GM18858 (cell line): Measurements from ENCODE around the gene AGO3.
"Not testable (repeated sequence)": the region's sequence is repeated elsewhere in the genome, so short reads cannot be mapped to it uniquely, and the experiment has no call there.

Source experiments
- ATAC-seq: cut with Tn5 transposase; IDR thresholded peaks from one replicate; pipeline ENCODE4 v1.9.1; 2021; ENCODE audit not compliant: unreplicated experiment

Gene AGO3

DNA sequence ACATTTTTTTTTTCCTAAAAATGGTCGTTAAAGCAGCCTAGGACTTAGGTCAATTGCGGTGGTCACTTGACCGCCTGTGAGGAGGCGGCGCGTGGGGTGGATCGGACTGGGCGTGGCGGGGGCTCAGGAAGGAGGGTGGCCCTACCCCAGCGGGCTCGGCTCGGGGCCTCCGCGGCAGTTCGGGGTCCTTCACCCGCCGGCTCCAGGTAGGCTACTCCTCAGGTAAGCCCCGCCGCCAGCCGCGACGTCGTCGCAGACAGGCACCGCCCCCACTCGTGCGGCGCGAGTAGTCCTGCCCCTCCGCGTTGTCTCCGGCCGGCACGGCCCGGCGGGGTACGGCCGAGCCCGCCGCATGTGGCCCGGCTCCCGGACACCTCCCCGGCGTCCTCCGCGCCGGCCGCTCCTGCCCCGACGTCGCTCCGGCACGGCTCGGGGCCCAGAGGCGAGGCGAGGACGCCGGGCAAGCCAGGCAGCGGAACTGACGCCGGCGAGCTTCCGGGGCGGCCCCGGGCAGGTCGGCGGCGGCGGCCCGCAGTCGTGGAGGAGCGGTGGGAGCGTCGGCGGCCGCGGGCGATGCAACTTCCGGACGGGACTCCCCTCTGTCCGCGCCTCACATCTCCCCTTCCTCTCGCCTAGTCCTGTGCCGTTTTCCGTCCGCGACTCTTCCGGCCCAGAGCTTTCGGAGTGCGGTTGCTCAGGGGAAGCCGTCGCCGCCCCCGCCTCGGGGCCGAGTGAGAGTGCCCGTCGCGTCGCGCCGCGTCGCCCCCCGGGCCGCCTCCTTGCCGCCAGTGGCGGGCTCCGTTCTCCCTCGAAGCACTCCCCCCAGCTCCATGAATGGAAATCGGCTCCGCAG is at the start of gene AGO3:
AGO3 (plus strand) TSS at position 513 of the 853 bp plus-strand sequence; CDS start at position 835, 322 bp downstream.
- ATAC-seq, result peak; percentile 72

DNA sequence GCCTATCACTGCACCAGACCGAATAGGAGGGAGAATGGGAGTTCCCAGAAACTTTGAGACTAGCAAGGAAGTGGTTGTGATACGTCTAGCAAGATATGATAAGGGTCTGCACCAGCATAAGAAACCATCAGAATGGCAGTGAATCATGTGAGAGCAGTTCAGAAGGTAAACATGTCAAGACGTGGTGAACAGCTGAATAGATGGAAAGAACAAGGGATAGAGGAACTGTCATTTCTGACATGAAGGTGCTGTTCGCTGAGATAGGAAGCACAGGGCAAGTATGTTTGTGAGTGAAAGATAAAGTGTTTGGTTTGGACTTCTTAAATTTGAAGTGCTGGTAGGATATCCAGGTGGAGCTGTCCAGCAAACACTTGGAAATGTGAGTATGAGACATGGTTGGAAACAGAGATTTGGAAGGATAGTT is 49.0 kb upstream of the AGO3 start:
- ATAC-seq, result no peak

DNA sequence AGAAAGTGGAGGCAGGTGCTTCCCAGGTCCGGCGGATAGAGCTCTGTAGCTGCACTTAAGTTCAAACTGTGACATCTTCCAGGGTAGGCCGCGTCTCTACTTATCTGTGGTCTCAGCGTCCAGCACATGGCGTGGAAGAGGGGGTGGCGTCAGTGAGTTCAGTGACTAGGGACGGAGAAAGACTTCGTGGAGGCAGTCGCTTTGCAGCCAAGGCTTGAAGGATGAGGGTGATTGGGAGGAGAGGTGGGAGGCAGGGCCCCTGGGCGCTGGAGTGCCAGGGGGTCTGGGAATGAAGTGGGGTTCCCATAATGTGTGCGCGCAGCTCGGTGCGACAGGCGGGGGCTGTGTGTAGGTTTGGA is 48.3 kb upstream of the AGO3 start:
- ATAC-seq, result no peak

DNA sequence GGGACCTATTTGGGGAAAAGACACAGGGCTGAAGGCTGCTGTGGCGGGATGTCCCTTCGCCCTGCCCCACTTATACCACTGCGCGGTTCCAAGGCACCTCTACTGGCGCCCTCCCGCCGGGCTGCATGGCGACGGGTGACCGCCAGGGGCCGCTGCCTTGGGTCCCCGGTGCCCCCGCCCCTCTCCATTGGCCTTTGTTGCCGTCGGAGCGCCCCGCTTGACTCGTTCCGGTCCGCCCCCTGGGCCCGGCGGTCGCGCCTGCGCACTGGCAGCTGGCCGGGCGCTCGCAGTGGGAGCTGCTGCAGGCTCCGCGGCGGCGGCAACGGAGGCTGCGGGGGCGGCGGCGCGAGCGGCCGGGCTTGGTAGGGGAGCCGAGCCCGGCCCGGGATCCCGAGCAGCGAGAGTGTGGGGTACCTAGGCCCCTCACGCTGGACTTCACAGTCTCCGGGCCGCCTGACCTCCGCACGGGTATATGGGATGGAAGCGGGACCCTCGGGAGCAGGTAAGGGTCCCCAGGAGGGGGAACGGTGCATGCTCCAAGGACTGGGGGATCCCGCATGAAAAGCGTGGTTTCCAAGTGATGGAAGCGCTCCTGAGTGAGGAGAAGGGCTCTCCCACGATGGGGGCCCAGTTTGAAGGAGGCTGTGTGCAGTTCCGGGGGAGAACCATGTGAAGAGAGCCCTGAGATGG is 47.8 kb upstream of the AGO3 start, which contains the start of gene AGO1:
AGO1 (plus strand) TSS at position 265 of the 690 bp plus-strand sequence; CDS start at position 478, 213 bp downstream.
- peak; percentile 52 for ATAC-seq

DNA sequence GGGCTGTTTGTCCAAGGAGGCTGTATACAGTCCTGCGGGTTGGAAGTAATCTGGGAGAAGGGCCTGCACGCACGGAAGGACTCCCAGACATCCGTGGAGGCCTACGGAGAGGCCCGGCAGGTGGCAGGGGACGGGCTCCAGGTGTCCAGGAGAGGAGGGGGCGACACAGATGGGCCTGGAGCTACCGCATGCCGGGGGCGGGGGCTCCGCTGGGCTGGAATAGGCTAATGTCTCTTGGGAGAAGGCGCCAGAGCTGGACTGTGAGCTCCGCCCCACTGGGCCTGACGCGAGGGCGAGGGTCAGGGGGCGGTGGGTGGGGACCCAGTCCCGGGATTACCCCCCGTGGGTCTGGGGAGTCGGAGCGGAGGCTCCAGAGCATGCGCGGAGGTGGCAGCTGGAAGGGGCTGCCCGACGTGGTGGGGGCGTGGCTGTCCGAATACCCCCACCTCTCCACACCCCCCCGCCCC is 47.2 kb upstream of the AGO3 start:
- no peak for ATAC-seq

DNA sequence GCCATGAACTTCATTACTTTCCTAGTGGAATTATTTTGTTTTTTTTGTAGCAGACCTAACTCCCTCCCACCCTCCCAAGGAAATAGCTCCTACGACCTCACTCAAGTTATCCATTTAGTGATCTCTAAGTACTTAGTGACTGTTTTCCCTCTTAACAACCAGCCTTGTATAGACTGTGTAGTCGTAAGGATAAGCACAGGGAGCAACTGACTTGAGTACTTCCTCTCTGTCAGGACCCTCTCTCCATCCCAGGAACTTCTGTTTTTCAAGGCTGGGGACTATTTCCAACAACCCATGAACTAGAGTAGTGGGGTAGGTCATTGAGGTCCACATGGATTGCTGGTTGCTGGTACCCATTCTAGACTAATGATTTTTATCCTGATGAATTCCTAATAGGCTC is 46.0 kb upstream of the AGO3 start:
- no peak for ATAC-seq

DNA sequence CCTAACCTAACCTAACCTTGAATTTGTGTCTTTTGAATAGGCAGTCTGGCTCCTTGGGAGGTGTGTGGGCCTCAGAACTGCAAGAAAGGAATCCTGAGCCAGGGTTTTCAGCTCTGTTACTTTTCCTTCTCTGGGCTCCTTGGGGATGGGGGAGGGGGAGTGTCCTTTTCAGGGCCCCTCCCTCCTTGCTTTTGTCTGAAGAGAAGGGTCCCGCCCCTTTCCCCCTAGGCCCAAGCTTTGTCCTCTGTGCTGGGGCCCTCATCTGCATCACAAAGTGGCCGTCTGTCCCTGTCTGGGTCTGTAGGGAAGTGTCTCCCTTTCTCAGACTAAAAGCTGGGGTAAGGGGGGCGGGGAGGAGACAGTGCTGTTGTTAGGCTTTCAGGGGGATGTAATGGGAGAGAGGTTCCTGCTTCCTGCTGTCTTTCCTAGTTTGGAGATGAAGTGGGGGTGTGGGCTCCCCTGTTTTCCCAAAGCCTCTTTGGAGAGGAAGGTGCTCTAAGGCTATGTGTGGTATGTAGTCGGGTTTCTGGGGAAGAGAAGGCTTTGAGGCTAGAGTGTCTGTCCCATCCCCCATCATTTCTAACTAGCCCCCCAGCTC is 44.8 kb upstream of the AGO3 start:
- ATAC-seq, result no peak

DNA sequence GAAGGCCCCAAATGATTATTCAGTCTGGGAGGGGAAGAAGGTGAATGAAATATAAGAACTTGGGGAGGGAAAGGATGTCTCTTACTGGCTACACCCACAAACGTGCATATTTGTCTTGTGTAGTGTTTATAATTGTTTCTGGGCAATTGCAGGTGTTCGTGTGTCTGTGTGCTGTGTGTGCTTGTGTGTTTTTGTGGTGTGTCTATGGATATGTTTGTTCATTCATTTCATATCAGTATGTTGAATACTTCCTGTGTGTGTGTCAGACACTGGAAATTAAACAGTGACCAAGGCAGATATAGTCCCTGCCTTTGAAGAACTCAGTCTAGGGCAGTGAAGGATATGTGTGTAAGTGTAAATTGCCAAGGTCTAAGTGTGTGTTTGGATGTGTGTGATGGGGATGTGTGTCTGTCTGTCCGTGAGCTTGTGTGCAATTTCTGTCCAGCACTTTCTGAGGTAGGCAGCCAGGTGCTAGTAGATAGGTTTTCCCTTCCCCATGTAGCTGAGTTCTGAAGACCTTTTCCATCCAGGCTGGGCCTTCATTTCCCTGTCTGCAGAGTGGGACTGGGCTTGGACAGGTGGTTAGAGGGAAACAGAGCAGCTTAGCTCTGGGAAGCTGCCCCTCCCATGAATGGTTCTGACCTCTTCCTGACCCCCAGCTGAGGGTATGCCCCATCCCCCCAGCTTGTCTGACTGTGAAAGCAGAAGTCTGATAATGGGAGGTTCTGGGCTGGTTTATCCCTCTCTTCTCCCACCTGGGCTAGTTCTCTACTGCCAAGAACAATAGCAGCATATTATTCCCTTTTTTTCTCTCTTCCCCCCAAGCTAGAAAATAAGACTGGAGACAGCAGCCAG is 44.1 kb upstream of the AGO3 start:
- ATAC-seq, result no peak

DNA sequence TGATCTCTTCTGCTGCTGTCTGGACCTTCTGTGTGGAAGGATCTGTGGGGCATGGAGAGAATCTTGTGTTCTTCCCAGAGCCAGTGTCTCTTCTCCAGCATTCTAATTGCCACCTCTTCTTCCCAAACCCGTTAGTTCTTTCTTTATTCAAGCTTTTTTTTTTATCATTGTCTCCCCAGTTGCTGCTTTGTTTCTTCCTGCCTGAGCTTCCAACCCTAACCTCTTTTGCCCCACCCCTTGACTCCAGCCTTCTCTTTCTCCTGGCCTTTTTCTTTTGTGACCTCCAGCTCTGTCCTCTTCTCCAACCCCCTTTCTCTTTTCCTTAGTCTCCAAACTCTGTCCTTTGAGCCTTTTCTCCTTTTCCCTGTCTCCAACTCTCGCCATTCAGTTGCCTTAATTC is 43.4 kb upstream of the AGO3 start:
- ATAC-seq, result no peak

DNA sequence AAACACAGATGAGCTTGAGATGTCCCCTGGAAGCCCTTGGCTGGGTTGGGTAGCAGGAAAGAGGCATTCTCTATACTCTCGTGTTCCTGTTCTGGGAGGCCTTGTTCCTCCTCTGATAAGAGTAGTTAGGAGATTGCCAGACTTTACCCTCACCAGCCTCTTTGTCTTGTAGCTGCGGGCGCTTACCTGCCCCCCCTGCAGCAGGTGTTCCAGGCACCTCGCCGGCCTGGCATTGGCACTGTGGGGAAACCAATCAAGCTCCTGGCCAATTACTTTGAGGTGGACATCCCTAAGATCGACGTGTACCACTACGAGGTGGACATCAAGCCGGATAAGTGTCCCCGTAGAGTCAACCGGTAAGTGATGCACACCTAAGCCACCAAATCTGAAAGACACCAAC is 42.6 kb upstream of the AGO3 start:
- ATAC-seq, result no peak

DNA sequence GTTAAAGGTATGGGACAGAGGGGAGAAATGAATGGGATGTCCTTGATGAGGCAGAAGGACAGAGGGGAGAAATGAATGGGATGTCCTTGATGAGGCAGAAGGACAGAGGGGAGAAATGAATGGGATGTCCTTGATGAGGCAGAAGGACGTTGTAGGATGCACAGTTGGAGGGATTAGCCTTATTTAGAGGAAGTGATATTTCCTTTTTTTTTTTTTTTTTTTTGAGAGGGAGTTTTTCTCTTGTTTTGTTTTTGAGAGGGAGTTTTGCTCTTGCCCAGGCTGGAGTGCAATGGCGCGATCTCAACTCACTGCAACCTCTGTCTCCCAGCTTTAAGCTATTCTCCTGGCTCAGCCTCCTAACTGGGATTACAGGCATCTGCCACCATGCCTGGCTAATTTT is 41.9 kb upstream of the AGO3 start:
- not testable (repeated sequence) for ATAC-seq

DNA sequence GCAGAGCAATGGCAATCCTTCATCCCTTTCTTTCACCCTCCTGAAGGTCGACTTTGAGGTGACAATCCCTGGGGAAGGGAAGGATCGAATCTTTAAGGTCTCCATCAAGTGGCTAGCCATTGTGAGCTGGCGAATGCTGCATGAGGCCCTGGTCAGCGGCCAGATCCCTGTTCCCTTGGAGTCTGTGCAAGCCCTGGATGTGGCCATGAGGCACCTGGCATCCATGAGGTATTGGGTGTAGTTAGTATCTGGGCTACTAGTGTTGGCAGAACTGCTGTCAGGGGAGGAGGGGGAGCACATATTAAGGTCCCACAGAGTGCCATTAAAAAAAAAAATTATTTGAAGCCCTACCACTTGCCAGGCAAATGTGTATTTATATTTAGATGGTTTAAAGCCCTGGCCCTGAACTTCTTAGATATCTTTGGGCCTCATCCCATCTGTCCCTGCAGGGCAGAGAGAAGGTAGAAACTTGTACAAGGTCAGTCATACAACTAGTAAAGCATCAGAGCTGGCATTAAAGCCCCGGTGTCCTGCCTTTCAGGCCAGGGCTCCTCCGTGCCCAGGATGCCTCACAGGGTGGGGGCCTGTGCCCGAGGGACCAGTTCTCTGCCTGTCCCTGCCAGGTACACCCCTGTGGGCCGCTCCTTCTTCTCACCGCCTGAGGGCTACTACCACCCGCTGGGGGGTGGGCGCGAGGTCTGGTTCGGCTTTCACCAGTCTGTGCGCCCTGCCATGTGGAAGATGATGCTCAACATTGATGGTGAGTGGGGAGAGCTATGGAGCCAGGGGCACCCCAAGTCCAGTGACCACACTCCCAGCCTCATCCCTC is 37.6 kb upstream of the AGO3 start:
- no peak for ATAC-seq

DNA sequence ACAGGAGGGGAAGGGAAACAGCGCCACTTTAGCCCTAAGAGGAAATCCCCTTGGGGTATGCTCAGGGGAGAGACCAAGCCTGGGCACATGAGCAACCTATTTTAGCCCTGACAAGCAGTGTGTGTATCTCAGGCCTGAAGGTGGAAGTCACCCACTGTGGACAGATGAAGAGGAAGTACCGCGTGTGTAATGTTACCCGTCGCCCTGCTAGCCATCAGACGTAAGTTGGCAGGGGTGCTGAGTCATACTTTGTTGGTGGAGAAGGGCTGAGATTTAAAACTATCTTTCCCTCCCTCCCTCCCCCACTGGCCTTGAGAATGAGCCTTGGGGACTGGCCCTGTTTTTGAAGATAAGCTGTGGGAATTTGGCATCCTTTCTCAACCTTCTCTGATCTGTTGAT is 36.7 kb upstream of the AGO3 start:
- ATAC-seq, result no peak

DNA sequence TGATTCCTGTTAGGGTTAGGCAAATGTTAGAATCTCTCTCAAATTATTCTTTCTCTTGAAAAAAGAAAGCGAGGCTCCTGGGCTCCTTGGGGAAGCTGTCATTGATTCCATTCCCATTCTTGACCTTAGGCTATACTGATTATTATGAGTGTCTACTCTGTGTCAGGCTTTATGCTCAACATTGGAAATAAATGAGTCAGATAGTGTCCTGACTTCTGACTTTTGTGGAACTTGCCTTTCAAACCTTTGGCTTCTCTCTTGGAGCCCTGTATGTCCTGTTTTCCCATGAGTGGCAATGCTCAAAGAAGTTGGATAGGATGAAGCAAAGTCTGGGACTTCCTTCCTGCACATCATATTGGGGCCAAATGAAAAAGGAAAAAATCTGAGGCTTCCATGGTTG is 36.2 kb upstream of the AGO3 start:
- ATAC-seq, result no peak

DNA sequence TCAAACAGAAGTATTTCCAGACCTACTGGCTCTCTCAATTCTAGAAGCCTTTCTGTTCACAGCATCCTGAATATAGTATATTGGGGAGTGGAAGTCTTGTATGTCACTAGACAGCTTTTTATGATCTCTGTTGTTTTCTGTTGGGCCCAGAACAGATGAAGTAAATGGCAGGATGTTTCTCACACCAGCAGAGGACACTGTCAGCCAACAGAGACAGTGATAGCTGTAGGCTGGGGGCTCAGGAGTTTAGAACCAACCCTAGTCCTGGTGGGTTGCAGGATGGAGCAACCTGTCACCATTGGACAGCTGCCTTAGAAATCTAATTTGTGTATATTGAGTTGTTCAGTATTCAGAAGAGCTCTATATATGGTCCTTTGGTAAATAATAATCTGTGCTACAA is 31.0 kb upstream of the AGO3 start:
- no peak for ATAC-seq

DNA sequence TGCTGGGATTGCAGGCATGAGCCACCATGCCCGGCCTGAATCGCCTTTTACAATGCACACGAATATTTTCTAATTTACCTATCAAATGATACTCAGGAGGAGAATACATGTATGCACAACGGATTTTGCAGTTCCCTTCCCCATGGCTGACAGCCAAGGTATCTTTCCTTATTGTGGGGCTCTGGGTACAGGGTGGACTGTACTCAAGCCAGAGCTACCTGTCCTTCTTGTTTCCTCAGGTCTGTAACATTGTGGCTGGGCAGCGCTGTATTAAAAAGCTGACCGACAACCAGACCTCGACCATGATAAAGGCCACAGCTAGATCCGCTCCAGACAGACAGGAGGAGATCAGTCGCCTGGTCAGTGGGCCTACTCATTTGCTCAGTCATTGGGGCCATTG is 29.7 kb upstream of the AGO3 start:
- no peak for ATAC-seq

DNA sequence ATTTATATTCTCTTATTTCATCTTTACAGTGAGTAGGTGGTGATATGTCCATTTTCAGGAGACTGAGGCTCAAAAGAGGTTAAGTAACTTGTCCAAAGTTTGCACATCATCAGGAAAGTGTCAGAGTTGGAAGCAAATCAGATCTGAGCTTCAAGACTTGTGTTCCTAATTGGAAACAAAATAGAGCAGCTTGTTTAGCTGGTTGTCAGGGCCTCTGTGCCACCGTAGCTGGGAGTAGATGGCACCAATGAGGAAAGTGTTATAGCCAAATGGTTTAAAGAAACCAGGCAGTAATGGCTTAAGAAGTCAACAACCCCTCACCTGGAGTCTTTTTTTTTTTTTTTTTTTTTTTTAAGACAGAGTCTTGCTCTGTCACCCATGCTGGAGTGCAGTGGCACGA is 28.2 kb upstream of the AGO3 start:
- ATAC-seq, result no peak

DNA sequence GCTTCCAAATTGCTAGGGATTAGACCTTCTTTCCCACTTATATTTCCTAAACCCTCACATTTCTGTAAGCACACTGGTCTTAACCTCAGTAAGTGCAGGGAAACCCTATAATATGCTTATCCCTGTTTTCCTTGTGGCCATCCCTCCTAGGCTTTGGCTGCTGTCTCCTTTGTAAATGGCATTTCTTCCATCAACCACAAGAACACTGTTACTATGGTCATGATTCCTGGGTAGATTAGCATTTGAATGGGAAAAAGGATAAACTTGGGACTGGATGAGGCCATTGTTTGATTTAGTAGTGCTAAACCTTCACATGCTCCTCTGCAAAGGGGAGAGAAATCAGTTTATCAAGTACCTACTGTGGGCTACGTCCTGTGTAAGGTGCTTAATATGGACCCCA is 16.2 kb upstream of the AGO3 start:
- no peak for ATAC-seq

DNA sequence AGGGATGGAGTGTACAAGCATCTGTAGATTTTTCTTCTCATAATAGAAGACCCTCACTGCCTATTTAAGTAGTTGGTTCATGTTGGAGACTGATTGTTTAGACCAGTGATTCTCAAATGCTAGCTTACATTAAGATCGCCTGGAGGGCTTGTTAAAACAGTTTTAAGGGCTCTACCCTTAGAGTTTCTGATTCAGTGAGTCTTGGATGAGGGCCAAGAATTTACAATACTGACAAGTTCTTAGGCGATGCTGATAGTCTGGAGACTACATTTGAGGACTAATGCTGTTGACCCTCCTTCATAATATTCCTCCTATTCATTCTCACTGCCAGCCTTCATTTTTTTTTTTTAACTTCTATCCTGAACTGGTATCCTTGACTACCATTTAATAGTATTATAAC is 15.2 kb upstream of the AGO3 start:
- no peak for ATAC-seq

DNA sequence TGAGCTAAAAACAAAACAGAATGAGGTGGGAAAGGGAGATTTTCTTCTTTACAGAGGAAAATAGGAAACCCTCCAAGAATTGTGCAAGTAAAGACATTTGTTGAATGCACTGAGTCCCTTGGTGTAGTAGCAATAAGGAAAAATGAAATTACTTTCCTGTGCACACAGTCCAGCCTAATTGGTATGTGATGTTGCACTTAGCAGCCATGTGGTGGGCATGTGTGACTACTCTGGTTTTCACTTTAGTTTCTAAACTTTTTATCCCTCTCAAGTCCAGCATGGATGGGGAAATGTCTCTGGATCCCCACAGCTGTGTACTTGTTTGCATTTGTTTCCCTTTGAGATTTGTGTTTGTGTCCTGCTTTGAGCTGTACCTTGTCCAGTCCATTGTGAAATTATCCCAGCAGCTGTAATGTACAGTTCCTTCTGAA is 7.1 kb upstream of the AGO3 start:
- no peak for ATAC-seq
